Thyroid gland (tissue), 4 donors: Measurements from ENCODE around the gene MICAL3. TPM values are rescaled to one million over a fixed set of nuclear protein-coding genes. Genes with fewer than 3 reads are reported as not detected.

Experiments used
- DNase-seq, 2 donors: peaks; one replicate each; pipeline ENCODE4 v3.0.0-alpha.2; 2019
- H3K27ac ChIP-seq, 3 donors: fragments of 200-600 bp; sonication (generic); 1 replicate in 2 of 3; 2 replicates in 1 of 3; pipeline ENCODE4 v1.5.1; 2016 to 2019; ENCODE audit warnings: mild to moderate bottlenecking in 1 of 3, moderate library complexity in 1 of 3
- H3K27me3 ChIP-seq: fragments of 200-600 bp; sonication (generic); one replicate; pipeline ENCODE4 v1.5.1; 2019
- H3K36me3 ChIP-seq, 2 donors: fragments of 200-600 bp; sonication (generic); one replicate each; pipeline ENCODE4 v1.5.1; 2016 to 2019
- H3K4me1 ChIP-seq, 2 donors: fragments of 200-600 bp; sonication (generic); one replicate each; pipeline ENCODE4 v1.5.1; 2017 to 2019
- H3K4me3 ChIP-seq, 3 donors: fragments of 200-600 bp; sonication (generic); replicated peaks in 1 of 3; 1 replicate in 2 of 3; 2 replicates in 1 of 3; pipeline ENCODE4 v1.5.1; 2016; ENCODE audit warnings: mild to moderate bottlenecking in 1 of 3
- H3K9me3 ChIP-seq: fragments of 200-600 bp; sonication (generic); one replicate; pipeline ENCODE4 v1.5.1; 2017
- CTCF ChIP-seq, 6 experiments: fragments of 200-600 bp in 3 of 6; fragments of 450-650 bp in 3 of 6; sonication (generic) in 3 of 6; IDR thresholded peaks; one replicate each; pipeline ENCODE4 v1.5.1; 2016 to 2019; ENCODE audit warnings: antibody characterized with exemption in 6 of 6, mild to moderate bottlenecking in 2 of 6, inconsistent platforms in 1 of 6, moderate library complexity in 1 of 6
- POLR2A ChIP-seq, 2 donors: fragments of 450-650 bp; IDR thresholded peaks; one replicate each; pipeline ENCODE4 v1.6.1; 2017; ENCODE audit warnings: antibody characterized with exemption in 2 of 2, mild to moderate bottlenecking in 2 of 2, moderate library complexity in 1 of 2
- WGBS, 2 donors: methylation state at CpG; one replicate each; pipeline ENCODE4 v1.1.5; 2017; 5-methylcytosine and 5-hydroxymethylcytosine counted together
- intact Hi-C: fragments of 100-400 bp; cut with DNase I; formaldehyde crosslinking; loops from one replicate; pipeline ENCODE4 v1.15.1; 2023
- total RNA-seq, 4 donors: library from RNA; depleted of rRNA; stranded (reverse); fragments of >200 nt; gene quantifications; one replicate each; pipeline ENCODE4 v1.2.3, GENCODE V29; 2016

The MICAL3 gene
- total RNA-seq, 4 donors from 2014 or later: 31.8 to 53.8 (median 43.6) TPM

GRCh38 chr22:17903564-17904295, 120.6 kb downstream of the MICAL3 start:
- H3K4me3 ChIP-seq: no peak overlapping the region

GRCh38 chr22:17902960-17903359, 121.4 kb downstream of the MICAL3 start:
- no peaks in the 10 kb centered on the region for H3K9me3 ChIP-seq
- intact Hi-C loops: no loop called here
- no peak for DNase-seq
- TF ChIP-seq POLR2A (IDR thresholded peaks at IDR 0.05) (no peak), CTCF (IDR thresholded peaks at IDR 0.05) (no peak)
- WGBS, 2 donors: 92 to 98% methylated on average over 8 of the region's 8 CpGs
- peaks cover 8 to 15% of the 10 kb centered on the region in 2 donors for H3K36me3 ChIP-seq
- H3K27me3 ChIP-seq: no peaks in the 10 kb centered on the region
- no peak overlapping the region for H3K4me3 ChIP-seq
- H3K27ac ChIP-seq: no peak overlapping the region
- H3K4me1 ChIP-seq: peaks cover 8 to 13% of the 10 kb centered on the region in 2 donors

More at GRCh38 chr22:17903564-17904295, 120.6 kb downstream of the MICAL3 start:
- intact Hi-C loops: no loop called here
- Histone ChIP-seq H3K9me3 (no peaks in the 10 kb centered on the region), H3K4me1 (peaks cover 8 to 14% of the 10 kb centered on the region in 2 donors), H3K27me3 (no peaks in the 10 kb centered on the region), H3K36me3 (peaks cover 8 to 15% of the 10 kb centered on the region in 2 donors), H3K27ac (no peak overlapping the region)
- WGBS, 2 donors: 86 to 91% methylated on average over 10 of the region's 10 CpGs
- TF ChIP-seq POLR2A (IDR thresholded peaks at IDR 0.05) (no peak), CTCF (IDR thresholded peaks at IDR 0.05) (no peak)
- DNase-seq: no peak

- Histone ChIP-seq H3K27ac (no peak overlapping the region), H3K4me1 (no peaks in the 10 kb centered on the region), H3K4me3 (no peak overlapping the region), H3K36me3 (peaks cover 4 to 12% of the 10 kb centered on the region in 2 donors), H3K27me3 (no peaks in the 10 kb centered on the region), H3K9me3 (no peaks in the 10 kb centered on the region)
- intact Hi-C loops: no loop called here
- 82 to 94% methylated on average over 8 of the region's 8 CpGs for WGBS, 2 donors
- TF ChIP-seq CTCF (IDR thresholded peaks at IDR 0.05): no peak
- no peak for TF ChIP-seq POLR2A (IDR thresholded peaks at IDR 0.05)
- DNase-seq: no peak
Observed at GRCh38 chr22:17898375-17898774, 126.0 kb downstream of the MICAL3 start.

- Histone ChIP-seq H3K27ac (no peak overlapping the region), H3K9me3 (no peaks in the 10 kb centered on the region), H3K27me3 (no peaks in the 10 kb centered on the region), H3K4me3 (no peak overlapping the region), H3K36me3 (peaks cover 4 to 12% of the 10 kb centered on the region in 2 donors), H3K4me1 (no peaks in the 10 kb centered on the region)
- WGBS, 2 donors: 74 to 82% methylated on average over 4 of the region's 4 CpGs
- intact Hi-C loops: no loop called here
- no peak for DNase-seq
- no peak for TF ChIP-seq POLR2A (IDR thresholded peaks at IDR 0.05)
- no peak for TF ChIP-seq CTCF (IDR thresholded peaks at IDR 0.05)
Observed at GRCh38 chr22:17897858-17898257, 126.5 kb downstream of the MICAL3 start.

GRCh38 chr22:17897426-17897825, 126.9 kb downstream of the MICAL3 start:
- no peak overlapping the region for H3K4me3 ChIP-seq
- H3K36me3 ChIP-seq: peaks cover 4 to 12% of the 10 kb centered on the region in 2 donors
- H3K9me3 ChIP-seq: no peaks in the 10 kb centered on the region
- H3K27ac ChIP-seq: no peak overlapping the region
- DNase-seq: no peak
- intact Hi-C loops: no loop called here
- H3K4me1 ChIP-seq: no peaks in the 10 kb centered on the region
- no peak for TF ChIP-seq CTCF (IDR thresholded peaks at IDR 0.05)
- no peak for TF ChIP-seq POLR2A (IDR thresholded peaks at IDR 0.05)
- no peaks in the 10 kb centered on the region for H3K27me3 ChIP-seq
- 62 to 65% methylated on average over 2 of the region's 2 CpGs for WGBS, 2 donors
